Smooth muscle cell of the brain vasculature (primary cell): Measurements from ENCODE around the gene SRL.

Source experiments
- DNase-seq: peaks from one replicate; pipeline ENCODE4 v3.0.0-alpha.2; 2012; ENCODE audit warnings: low read depth, low spot score

Gene SRL

DNA sequence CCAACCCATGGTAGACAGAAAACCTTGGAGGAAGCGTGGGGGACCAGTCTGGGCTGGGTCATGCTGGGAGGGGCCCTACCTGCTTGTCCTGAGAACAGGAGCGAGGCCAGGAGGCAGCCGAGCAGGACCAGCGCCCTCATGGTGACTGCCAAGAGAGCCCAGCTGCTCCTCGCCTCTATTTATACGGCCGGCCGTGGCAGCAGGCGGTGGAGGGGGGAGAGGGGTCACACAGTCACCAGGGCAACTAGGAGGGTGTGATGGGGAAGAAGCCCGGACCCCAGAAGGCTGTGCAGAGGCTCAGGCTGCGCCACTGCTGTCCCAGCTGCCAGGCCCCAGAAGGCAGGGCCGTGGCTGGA lies at the start of gene SRL:
TSS of gene SRL (minus strand) at position 153 of the 356 bp plus-strand sequence. CDS start at position 140, 13 bp downstream.
- DNase-seq: no peak

DNA sequence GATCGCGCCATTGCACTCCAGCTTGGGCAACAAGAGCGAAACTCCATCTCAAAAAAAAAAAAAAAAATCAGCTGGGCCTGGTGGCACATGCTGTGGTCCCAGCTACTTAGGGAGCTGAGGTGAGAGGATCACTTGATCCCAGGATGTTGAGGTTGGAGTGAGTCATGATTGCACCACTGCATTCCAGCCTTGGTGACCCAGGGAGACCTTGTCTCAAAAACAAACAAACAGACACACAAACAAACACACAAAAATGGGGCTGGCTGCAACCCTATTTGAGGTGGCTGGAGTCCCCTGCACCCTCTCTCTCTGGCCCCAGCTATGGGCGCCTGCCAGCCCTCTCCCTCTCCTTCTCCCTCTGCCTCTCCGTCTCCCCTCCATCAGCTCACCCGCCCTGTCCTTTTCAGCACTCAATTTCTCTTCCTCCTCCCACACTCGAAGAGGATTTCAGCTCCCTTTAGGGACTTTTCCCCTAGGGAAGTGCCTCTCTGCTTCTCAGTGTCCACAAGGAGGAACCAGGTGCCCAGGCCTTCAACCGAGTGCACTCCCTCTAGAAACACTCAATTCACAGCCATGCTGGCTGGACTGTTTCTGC lies 48.5 kb upstream of the SRL start:
- no peak for DNase-seq

DNA sequence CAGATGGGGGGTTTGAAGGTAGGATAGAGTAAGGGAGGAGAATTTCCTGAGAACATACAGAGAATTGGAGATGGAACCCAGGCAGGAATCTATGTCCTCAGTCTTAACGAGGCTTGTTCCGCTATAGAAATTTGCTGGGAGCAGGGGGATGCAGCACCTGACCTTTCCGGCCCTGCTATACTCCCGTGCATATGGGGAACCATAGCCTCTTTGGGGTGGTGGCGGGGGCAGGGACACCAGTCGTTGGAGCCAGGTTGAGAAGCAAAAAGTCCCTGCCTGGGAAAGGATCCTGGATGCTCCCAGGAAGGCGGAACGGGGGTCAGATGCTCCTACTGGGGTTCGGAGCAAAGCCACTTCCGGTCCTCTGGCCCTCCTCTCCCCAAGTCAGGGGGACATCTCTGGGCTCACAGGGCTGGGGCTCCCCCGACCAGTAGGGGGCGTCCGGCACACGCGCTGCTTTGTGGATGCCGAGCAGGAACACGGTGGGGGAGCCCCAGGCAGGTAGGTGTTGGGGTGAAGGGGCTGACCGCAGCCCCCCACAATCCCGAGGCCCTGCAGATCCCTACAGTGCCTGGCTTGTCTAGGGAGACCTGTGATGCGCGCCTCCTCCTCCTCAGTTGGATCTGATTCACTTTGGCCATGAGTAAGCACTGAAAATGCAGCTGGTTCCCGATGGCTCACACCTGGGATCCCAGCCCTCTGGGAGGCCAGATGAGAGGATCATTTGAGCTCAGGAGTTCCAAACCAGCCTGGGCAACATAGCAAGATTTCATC lies 46.5 kb upstream of the SRL start:
- DNase-seq: no peak

DNA sequence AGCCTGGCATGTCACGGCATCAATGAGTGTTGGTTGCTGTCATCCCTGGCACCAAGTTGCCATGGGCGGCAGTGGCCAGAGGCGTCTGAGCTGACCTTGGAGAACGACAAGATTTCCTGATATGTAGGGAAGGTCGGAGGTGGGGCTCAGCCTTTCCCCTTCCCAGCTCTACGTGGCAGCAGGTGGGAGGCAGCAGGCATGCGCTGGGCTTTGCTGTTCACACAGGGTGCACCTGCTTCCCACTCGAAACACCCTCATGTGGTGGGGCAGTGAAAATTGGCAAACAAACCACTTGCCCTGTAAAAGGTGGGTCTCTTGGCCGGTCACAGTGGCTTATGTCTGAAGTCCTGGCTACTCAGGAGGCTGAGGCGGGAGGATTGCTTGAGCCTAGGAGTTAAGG lies 43.3 kb upstream of the SRL start:
- no peak for DNase-seq

DNA sequence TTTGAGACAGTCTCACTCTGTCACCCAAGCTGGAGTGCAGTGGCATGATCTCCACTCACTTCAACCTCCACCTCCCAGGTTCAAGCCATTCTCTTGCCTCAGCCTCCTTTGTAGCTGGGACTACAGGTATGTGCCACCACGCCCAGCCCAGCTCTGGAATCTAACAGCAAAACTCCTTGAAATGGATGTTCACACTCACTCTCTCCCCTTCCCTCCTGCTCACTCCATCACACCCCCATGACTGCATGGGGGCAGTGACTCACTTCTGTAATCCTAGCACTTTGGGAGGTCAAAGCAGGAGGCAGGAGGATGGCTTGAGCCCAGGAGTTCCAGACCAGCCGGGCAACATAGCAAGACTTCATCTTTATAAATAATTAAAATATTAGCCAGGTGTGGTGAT lies 42.1 kb upstream of the SRL start:
- DNase-seq: no peak

DNA sequence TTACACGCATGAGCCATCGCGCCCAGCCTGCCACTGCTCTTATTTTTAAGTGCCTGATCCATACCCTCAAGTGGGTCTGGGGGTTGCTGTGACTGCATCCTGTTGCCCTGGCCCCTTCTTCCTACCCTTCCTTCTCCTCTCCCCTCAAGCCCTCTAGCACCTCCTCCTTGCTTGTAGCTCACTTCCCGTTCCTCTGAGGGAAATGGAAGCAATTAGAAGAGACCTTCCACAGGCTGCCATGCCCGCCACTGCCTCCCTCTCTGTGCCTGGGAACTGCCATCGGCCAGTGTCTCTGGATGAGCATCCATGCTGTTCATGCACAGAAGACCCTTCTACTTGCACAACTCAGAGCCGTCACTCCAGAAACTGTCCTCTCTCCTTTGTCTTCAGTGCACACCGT lies 41.6 kb upstream of the SRL start:
- DNase-seq: no peak

DNA sequence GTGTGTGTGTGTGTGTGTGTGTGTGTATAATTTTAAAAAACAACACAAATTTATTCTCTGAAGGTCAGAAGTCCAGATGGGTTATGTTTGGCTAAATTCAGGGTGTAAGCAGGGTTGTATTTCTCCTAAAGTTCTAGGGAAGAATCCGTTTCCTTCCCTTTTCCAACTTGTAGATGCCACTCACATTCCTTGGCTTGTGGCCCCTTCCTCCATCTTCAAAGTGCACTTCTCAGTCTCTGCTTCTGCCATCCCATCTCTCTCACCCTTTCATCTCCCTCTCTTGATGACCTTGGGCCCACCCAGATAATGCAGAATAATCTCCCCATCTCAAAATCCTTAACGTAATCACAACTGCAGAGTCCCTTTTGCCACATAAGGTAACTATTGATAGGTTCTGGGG lies 38.7 kb upstream of the SRL start:
- DNase-seq: no peak

DNA sequence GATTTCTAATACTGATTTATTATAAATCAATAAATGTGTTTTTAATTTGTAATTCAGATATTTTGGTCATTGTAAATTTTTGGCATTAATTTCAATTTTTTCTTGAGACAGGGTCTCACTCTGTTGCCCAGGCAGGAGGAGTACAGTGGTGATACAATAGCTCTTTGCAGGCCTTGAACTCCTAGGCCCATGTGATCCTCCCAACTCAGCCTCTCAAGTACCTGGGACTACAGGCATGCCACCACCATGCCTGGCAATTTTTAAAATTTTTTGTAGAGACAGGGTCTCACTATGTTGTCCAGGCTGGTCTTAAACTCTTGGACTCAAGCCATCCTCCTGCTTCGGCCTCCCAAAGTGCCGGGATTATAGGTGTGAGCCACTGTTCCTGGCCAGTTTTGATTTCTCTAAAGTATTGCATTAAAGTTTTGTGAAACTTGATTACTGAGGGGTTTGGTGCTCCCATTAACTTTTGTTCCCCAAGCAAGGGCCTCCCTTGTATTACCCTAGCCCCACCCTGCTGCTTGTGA lies 36.2 kb upstream of the SRL start:
- DNase-seq: no peak

DNA sequence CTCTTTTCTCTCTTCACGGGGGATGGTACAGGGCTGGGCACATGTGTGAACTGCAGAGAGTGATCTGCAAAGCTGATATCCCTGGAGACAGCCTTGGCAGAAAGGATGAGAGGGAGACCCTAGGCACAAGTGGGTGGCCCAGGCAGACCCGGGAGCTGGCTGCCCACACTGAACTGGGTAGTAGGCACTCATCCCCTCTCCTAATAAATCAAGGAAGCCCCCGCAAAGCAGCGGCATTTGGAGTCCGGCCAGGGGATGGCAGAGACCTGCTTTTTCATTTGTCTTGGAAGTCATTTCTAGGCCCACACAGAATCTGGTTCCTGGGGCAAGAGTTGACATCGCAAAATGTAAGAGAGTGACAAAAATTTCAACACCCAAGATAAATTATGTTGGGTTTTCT lies 34.0 kb upstream of the SRL start:
- no peak for DNase-seq

DNA sequence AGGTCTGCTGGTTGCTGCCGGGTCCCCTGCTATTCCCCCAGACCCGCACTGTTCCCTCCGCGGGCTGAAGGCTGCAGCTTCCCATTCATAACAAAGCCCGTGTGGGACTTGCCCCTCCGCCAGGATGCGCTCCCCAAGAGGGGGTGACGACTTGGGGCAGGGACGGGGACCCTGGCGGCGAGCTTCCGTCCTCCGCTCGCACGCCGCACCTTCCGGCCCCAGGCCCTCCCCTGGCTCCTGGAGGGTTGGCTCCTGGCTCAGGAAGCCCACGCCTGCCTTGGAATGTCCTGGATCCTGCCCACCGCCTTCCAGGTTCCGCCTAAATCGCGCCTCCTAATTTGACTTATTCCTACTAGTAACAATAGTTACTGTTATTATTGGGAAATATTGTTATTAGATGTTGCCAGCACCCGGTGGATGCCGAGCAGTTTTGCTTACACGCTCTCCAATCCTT lies 32.0 kb upstream of the SRL start:
- DNase-seq: no peak

DNA sequence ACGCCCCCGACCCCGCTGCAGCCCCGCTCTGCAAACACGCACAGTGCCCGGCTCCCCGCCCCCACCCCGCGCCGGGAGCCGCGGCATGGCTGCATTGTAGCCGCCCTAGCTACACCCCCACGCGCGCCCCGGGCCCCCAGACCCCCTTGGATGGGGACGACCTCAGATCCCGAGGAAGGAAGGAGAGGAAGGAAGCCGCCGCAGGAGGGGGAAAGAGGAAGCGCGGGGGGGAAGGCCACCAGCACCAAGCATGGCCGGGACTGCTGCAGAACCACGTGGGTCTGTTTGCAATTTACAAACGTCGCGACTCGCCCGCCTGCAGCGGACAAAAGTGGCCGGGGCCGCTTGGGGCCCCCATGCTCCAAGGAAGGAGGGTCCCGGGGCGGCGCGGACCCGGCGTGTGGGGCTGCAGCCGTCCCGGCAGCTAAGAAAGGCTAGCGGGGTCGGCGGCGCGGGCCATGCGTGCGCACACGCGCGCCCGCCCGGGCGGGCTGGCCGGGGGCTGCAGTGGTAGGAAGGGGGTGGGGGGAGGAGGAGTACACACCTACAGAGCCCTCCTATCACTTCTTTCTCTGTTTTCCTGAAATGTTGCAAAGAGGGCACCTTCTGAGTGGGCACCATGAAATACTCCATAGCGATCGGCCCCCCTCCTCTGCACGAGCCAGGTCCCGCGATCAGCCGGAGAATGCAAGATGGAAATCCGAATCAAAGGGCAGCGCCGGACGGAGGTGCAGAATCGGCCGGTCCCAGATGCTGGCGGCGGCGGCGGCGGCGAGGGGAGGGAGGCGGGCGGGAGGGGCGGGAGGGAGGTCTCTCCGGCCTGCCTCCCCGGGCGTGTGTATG lies 30.5 kb upstream of the SRL start:
- DNase-seq: no peak

DNA sequence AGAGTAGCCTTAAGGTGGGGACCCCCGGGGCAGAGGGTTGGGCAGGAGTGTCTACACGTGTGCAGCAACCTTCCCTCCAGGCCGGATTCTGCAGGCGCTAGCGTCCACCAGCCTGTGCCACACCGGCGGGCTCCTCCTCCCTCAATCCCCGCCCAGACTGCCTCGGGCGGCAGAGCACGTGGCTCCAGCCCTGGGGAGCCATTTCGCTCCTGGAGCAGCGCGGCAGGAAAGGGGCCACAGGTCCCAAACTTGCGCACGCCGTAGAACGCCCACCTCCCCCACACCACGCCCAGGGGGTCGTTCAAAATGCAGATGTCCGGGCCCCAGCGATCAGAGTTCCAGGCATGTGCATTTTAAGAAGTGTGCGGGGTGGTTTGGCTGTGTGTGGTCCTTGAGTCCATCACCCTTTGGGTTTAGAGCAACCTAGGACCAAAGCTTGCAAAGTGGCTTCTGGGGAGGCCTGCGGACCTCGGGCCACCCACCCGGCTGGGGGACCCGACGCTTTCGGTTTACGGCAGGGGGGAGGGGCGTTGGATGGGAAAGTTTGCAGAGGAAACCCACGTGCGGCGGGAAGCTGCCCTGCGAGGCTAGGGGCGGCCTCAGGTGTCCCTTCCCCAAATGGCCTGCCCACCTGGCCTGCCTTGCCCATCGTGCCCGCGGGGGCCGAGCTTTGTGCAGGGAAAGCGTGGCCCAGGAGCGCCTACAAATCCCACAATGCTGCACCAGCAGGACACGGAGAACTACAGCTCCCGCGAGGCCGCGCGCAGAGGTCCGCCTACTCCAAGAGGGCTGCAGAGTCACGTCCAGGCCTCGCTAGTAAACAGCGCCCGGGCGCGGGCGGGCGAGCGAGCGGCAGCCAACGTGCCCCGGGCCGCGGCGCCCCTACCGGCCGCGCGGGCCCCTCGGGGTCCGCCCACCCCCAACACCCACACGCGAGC lies 29.6 kb upstream of the SRL start:
- DNase-seq: peak; percentile 73

DNA sequence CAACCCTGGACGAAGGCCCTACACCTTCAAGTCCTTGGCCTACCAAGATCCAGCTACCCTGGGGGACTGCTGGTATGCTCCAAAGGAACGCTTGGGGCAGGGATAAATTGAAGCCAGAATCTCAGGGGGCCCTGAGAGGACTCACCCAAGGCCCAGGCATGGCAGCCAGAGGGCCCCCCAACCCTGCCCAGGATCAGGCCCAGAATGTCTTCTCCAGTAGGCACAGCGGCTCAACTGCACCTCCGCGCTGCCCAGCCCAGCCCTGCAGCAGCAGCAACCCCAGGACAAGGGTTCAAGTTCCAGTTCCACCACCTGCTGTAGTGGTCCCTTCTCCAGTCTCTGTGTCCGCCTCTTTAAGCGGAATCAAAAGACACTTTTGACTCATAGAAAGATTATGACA lies 28.7 kb upstream of the SRL start:
- DNase-seq: no peak

DNA sequence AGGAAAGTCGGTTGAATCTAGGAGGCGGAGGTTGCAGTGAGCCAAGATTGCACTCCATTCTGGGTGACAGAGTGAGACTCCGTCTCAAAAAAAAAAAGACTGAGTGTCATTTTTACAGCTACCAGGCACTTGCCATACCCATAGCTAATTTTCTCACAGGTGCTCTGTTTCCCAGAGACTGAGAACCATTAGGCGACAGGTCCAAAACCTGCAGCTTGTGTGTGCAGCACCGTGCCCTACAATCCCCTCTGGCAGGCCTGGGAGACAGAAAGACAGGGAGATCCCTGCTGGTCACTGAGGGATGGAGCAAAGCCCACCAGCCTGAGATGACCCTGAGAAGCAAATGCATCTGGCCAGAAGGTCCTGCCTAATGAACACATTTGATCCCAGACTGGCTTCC lies 28.2 kb upstream of the SRL start:
- DNase-seq: no peak

DNA sequence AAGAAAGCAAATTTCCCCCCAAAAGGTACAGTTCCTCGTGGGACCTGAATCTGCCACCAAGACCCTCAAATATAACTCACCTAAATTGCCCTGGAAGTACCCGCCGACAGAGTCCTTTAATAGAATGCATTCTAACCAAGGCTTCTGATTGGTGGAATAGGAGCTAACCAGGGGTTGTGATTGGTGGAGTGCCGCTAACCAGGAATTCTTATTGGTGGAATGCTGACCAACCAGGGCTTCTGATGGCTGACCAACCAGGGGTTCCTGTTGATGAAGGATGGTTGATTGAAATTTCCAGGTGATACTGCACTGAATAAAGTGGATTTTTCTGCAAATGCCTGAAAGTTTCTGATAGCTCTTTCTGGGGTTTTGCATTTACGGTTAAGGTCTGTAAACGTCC lies 24.5 kb upstream of the SRL start:
- DNase-seq: no peak

DNA sequence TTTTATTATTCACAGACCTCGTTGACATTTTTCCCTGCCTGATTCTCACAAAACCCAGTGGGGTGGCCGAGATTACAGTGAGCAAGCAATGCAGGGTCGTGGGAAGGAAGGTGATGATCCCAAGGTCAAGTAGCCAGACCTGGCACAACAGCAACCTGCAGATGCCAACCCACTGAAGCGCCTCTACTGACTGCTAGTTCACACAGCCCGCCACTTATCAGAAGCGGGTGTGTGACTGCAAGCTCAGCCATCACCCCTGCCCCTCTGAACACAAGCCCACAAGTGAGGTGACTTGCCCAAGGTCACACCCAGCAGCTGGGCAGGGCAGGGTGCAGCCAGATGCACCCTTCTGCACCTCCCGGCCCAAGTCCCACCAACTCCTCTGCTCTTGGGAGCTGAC lies 23.8 kb upstream of the SRL start:
- DNase-seq: no peak

DNA sequence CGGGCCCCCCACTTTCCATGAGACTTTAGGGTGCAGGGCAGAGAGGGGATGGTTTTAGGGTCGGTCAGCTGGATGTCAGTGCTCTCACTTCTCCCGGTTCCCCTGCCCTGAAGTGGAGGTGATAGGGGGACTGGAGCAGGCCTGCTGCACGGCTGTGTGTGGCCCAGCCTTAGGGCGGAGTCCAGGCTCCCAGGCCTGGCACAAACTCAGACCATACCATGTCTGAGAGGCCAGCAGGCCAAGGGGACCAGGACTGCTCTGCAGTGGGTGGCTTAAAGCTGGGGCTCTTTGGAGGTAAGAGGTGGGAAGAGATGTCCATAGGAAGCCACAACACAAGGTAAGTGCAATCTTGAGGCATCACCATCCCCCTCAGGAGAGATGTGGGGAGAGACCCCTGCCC lies 22.7 kb upstream of the SRL start:
- no peak for DNase-seq

DNA sequence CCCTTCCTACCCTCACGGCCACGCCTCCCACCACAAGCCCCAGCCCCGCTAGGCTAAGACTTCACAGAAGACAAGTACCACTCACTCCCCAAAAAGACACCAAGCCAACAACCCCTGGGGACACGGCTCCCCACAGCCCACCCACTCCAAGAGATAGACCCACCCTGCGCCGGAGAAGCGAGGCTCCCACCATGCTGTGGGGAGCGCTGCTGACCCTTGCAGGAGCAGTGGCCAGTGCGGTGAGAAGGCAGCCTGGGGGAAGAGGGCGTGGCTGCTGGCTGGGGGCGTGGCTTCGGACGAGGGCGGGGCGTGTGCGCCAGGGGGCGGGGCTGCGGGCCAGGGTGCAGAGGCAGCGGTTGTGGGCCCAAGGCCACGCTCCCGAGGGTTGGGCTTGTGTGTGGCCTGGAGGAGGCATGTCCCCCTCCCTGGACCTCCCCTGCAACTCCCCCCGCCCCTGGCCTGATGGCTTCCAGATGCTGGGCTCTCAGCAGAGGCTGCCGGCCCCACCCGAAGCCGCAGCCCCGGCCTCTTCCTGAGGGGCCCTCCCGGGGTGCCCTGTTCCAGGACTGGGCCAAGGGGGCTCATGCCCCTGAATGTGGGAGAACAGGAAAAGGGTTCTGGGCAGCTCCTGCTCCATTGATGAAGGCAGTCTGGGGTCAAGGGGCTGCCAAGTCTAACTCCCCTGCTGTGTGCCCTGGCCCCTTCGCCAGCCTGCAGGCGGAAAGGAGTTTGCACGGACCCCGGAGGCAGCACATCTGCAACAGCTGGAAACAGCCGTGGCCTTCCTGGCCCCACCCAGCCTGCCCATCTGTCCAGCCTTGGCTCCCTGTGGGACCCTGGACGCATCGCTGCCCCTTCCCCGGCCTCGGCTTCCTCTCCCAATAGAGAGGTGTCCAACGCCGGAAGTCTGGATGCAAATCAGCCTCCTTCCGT lies 21.9 kb upstream of the SRL start:
- DNase-seq: peak; percentile 80

DNA sequence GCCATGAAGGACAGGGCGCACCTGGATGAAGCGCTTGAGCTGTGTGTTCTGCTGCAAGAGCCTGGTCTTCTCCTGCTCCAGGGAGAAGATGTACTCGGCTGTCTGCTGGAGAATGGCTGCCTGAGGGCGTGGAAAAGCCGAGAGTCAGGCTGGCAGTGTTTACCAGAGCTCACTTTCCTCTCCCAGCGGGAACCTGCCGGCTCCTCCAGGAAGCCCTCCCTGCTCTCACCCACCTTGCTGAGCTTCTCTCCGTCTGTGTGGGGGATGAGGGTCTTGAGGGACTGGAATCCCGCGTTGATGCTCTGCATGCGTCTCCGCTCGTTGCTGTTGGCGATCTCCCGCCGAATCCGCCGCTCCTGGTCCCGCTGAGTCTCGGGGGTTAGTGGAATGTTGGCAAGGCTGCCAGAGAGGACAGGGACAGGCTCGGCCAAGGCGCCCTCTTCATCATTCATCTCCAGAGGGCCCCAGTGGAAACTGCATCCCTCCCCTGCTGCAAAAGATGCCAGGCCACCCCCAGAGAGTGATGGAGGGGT lies 20.5 kb upstream of the SRL start:
- no peak for DNase-seq
